ENCODE results near the gene TRIM59.

TRIM59 gene

GRCh38 chr3:160450846-160451245, 1.3 kb upstream of the TRIM59 start:
- H3K9ac ChIP-seq, result no peak overlapping the region
- H4K20me1 ChIP-seq, result no peaks in the 10 kb centered on the region; a peak in 1 of 22 replicates
- TF ChIP-seq Cebpa-rat (IDR thresholded peaks at IDR 0.05), result no peak
- H3K4me2 ChIP-seq, result no peak overlapping the region
- no peak overlapping the region for H3K4me3 ChIP-seq
- H3K4me1 ChIP-seq, result peaks cover 9 to 25% (median 18%) of the 10 kb centered on the region in 10 experiments; a peak in 19 of 20 replicates
- peaks cover 0 to 18% (median 7%) of the 10 kb centered on the region in 11 experiments; a peak in 11 of 22 replicates for H3K36me3 ChIP-seq
- H3K9me3 ChIP-seq (replicated peaks in 1 of 11), result peaks cover 0 to 7% (median 6%) of the 10 kb centered on the region in 11 experiments; a peak in 14 of 22 replicates
- H3K27me3 ChIP-seq, result no peaks in the 10 kb centered on the region
- H3K27ac ChIP-seq, result no peak overlapping the region; a peak in 1 of 22 replicates

GRCh38 chr3:160448845-160449635, 546 bp downstream of the TRIM59 start:
- Histone ChIP-seq H4K20me1 (no peaks in the 10 kb centered on the region; a peak in 1 of 22 replicates), H3K27me3 (no peaks in the 10 kb centered on the region), H3K9ac (peak overlapping the region; percentile 69 to 89 (median 82)), H3K4me2 (peak overlapping the region; percentile 56 to 85 (median 74)), H3K9me3 (replicated peaks in 1 of 11) (peaks cover 0 to 19% (median 14%) of the 10 kb centered on the region in 11 experiments; a peak in 15 of 22 replicates), H3K36me3 (peaks cover 0 to 36% (median 23%) of the 10 kb centered on the region in 11 experiments; a peak in 18 of 22 replicates), H3K27ac (peak overlapping the region in 10 of 11 experiments; percentile 54 to 90 (median 82); a peak in 19 of 22 replicates), H3K4me3 (peak overlapping the region; percentile 65 to 89 (median 75)), H3K4me1 (peaks cover 9 to 25% (median 18%) of the 10 kb centered on the region in 10 experiments; a peak in 19 of 20 replicates)
- TF ChIP-seq Cebpa-rat (IDR thresholded peaks at IDR 0.05), result no peak

GRCh38 chr3:160447544-160447943, 2.0 kb downstream of the TRIM59 start:
- peak overlapping the region in 1 of 10 experiments; percentile 19; a peak in 1 of 20 replicates for H3K4me3 ChIP-seq
- H3K9me3 ChIP-seq (replicated peaks in 1 of 11), result peaks cover 0 to 24% (median 22%) of the 10 kb centered on the region in 11 experiments; a peak in 16 of 22 replicates
- no peak overlapping the region for H3K27ac ChIP-seq
- H3K9ac ChIP-seq, result no peak overlapping the region
- TF ChIP-seq Cebpa-rat (IDR thresholded peaks at IDR 0.05), result no peak
- H3K4me1 ChIP-seq, result peaks cover 9 to 25% (median 18%) of the 10 kb centered on the region in 10 experiments; a peak in 19 of 20 replicates
- H3K27me3 ChIP-seq, result no peaks in the 10 kb centered on the region
- peak overlapping the region in 10 of 11 experiments; percentile 18 to 74 (median 52); a peak in 17 of 22 replicates for H3K4me2 ChIP-seq
- H4K20me1 ChIP-seq, result peaks cover 0 to 5% (median 0%) of the 10 kb centered on the region in 11 experiments; a peak in 3 of 22 replicates
- H3K36me3 ChIP-seq, result peaks cover 0 to 51% (median 36%) of the 10 kb centered on the region in 11 experiments; a peak in 19 of 22 replicates

GRCh38 chr3:160446522-160447056, 3.0 kb downstream of the TRIM59 start:
- peaks cover 0 to 61% (median 41%) of the 10 kb centered on the region in 11 experiments; a peak in 19 of 22 replicates for H3K36me3 ChIP-seq
- H3K9ac ChIP-seq, result no peak overlapping the region
- no peak overlapping the region for H3K4me3 ChIP-seq
- H4K20me1 ChIP-seq, result peaks cover 0 to 9% (median 0%) of the 10 kb centered on the region in 11 experiments; a peak in 4 of 22 replicates
- H3K27ac ChIP-seq, result no peak overlapping the region
- H3K27me3 ChIP-seq, result no peaks in the 10 kb centered on the region
- TF ChIP-seq Cebpa-rat (IDR thresholded peaks at IDR 0.05), result no peak
- peaks cover 0 to 24% (median 22%) of the 10 kb centered on the region in 11 experiments; a peak in 16 of 22 replicates for H3K9me3 ChIP-seq (replicated peaks in 1 of 11)
- peaks cover 9 to 25% (median 18%) of the 10 kb centered on the region in 10 experiments; a peak in 19 of 20 replicates for H3K4me1 ChIP-seq
- H3K4me2 ChIP-seq, result peak overlapping the region in 7 of 11 experiments; percentile 13 to 36 (median 18); a peak in 6 of 22 replicates

- H3K27me3 ChIP-seq, result no peaks in the 10 kb centered on the region
- peaks cover 0 to 68% (median 44%) of the 10 kb centered on the region in 11 experiments; a peak in 19 of 22 replicates for H3K36me3 ChIP-seq
- no peak for TF ChIP-seq Cebpa-rat (IDR thresholded peaks at IDR 0.05)
- H3K9me3 ChIP-seq (replicated peaks in 1 of 11), result peaks cover 0 to 24% (median 22%) of the 10 kb centered on the region in 11 experiments; a peak in 16 of 22 replicates
- no peak overlapping the region for H3K27ac ChIP-seq
- H3K4me3 ChIP-seq, result no peak overlapping the region
- H3K9ac ChIP-seq, result no peak overlapping the region
- peaks cover 9 to 25% (median 18%) of the 10 kb centered on the region in 10 experiments; a peak in 19 of 20 replicates for H3K4me1 ChIP-seq
- H3K4me2 ChIP-seq, result no peak overlapping the region
- peaks cover 0 to 9% (median 0%) of the 10 kb centered on the region in 11 experiments; a peak in 4 of 22 replicates for H4K20me1 ChIP-seq
Observed at GRCh38 chr3:160445854-160446253, 3.7 kb downstream of the TRIM59 start.

DNA sequence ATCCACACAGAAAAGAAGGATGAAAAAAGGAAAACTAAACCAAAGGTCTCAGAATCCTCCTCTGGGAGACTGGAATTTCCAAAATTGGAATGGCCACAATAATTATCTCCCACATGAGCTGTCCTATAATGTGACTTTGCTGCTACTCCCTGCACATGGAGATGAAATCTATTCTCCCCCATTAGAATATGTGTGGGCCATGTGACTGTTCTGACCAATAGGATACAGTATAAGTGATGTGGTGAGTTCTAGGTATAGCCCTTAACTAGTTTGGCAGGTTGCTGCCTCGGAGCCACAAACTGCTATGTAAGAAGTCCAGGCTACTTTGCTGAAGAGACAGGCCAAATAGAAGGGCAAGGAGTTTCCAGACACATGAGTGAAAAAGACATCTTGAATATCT, 5.2 kb downstream of the TRIM59 start:
- Histone ChIP-seq H3K4me2 (no peak overlapping the region), H4K20me1 (peaks cover 0 to 9% (median 0%) of the 10 kb centered on the region in 11 experiments; a peak in 4 of 22 replicates), H3K4me3 (no peak overlapping the region), H3K9me3 (replicated peaks in 1 of 11) (peaks cover 0 to 20% (median 16%) of the 10 kb centered on the region in 11 experiments; a peak in 14 of 22 replicates), H3K27me3 (no peaks in the 10 kb centered on the region), H3K9ac (no peak overlapping the region), H3K36me3 (peaks cover 0 to 83% (median 58%) of the 10 kb centered on the region in 11 experiments; a peak in 19 of 22 replicates), H3K4me1 (peaks cover 8 to 25% (median 18%) of the 10 kb centered on the region in 10 experiments; a peak in 19 of 20 replicates), H3K27ac (no peak overlapping the region)
- TF ChIP-seq Cebpa-rat (IDR thresholded peaks at IDR 0.05), result no peak

GRCh38 chr3:160440687-160441086, 8.9 kb downstream of the TRIM59 start:
- H3K9me3 ChIP-seq (replicated peaks in 1 of 11), result peaks cover 0 to 21% (median 16%) of the 10 kb centered on the region in 11 experiments; a peak in 14 of 22 replicates
- H3K4me1 ChIP-seq, result no peaks in the 10 kb centered on the region; a peak in 1 of 20 replicates
- peaks cover 0 to 27% (median 10%) of the 10 kb centered on the region in 11 experiments; a peak in 13 of 22 replicates for H4K20me1 ChIP-seq
- no peak overlapping the region for H3K4me3 ChIP-seq
- no peaks in the 10 kb centered on the region for H3K27me3 ChIP-seq
- no peak overlapping the region for H3K4me2 ChIP-seq
- peaks cover 3 to 100% (median 86%) of the 10 kb centered on the region in 11 experiments; a peak in 20 of 22 replicates for H3K36me3 ChIP-seq
- no peak for TF ChIP-seq Cebpa-rat (IDR thresholded peaks at IDR 0.05)
- no peak overlapping the region for H3K9ac ChIP-seq
- no peak overlapping the region for H3K27ac ChIP-seq

DNA sequence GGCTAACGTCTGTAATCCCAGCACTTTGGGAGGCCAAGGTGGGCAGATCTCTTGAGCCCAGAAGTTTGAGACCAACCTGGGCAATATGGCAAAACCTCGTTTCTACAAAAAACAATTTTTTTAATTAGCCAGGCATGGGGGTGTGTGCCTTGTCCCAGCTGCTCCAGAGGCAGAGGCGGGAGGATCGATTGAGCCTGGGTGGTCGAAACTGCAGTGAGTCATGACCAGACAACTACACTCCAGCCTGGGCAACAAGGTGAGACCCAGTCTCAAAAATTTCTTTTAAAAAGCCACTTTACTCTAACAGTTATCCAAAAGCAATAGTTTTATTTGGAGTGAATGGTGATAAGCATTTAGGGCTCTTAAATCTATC, 12.5 kb downstream of the TRIM59 start:
- Histone ChIP-seq H4K20me1 (peaks cover 0 to 48% (median 16%) of the 10 kb centered on the region in 11 experiments; a peak in 16 of 22 replicates), H3K4me2 (no peak overlapping the region), H3K27me3 (no peaks in the 10 kb centered on the region), H3K4me3 (no peak overlapping the region), H3K27ac (no peak overlapping the region), H3K9me3 (replicated peaks in 1 of 11) (0 out of 22 replicates have a peak, but pooled peaks cover 0 to 6% (median 0%) of the 10 kb centered on the region in 11 experiments), H3K36me3 (peaks cover 35 to 100% (median 89%) of the 10 kb centered on the region in 11 experiments), H3K4me1 (no peaks in the 10 kb centered on the region; a peak in 1 of 20 replicates), H3K9ac (no peak overlapping the region)
- TF ChIP-seq Cebpa-rat (IDR thresholded peaks at IDR 0.05), result no peak
